HG03342 (cell line): ENCODE data around the gene CDH24.

Experiments used
- ATAC-seq: cut with Tn5 transposase; IDR thresholded peaks from one replicate; pipeline ENCODE4 v1.9.1; 2021; ENCODE audit warnings: mild to moderate bottlenecking, moderate library complexity; ENCODE audit not compliant: unreplicated experiment

CDH24 gene

GRCh38 chr14:23063601-23064000 lies 6.3 kb upstream of the CDH24 start:
- ATAC-seq: no peak

GRCh38 chr14:23062002-23062401 lies 4.7 kb upstream of the CDH24 start:
- ATAC-seq: no peak

- no peak for ATAC-seq
Observed at GRCh38 chr14:23060536-23061260, 3.4 kb upstream of the CDH24 start.

GRCh38 chr14:23058654-23059504 lies 1.6 kb upstream of the CDH24 start:
- no peak for ATAC-seq

GRCh38 chr14:23057757-23058653 lies 685 bp upstream of the CDH24 start:
- ATAC-seq: peak; percentile 56

GRCh38 chr14:23056145-23056955 lies 970 bp downstream of the CDH24 start:
- ATAC-seq: peak; percentile 54

GRCh38 chr14:23055621-23056144 lies 1.6 kb downstream of the CDH24 start:
- ATAC-seq: no peak

- ATAC-seq: no peak
Observed at GRCh38 chr14:23055147-23055550, 2.2 kb downstream of the CDH24 start.

GRCh38 chr14:23054000-23054811 lies 3.1 kb downstream of the CDH24 start:
- ATAC-seq: no peak

- no peak for ATAC-seq
Observed at GRCh38 chr14:23053426-23053825, 3.9 kb downstream of the CDH24 start.

GRCh38 chr14:23052671-23053070 lies 4.6 kb downstream of the CDH24 start:
- ATAC-seq: no peak

- no peak for ATAC-seq
Observed at GRCh38 chr14:23052182-23052623, 5.1 kb downstream of the CDH24 start.

- ATAC-seq: no peak
Observed at GRCh38 chr14:23051141-23052057, 5.9 kb downstream of the CDH24 start.

- no peak for ATAC-seq
Observed at GRCh38 chr14:23049011-23049410, 8.3 kb downstream of the CDH24 start.

GRCh38 chr14:23047751-23048693 lies 9.3 kb downstream of the CDH24 start:
- no peak for ATAC-seq

- no peak for ATAC-seq
Observed at GRCh38 chr14:23047034-23047634, 10.2 kb downstream of the CDH24 start.
